BE2C (cell line): ENCODE data around the gene C1D.

Experiments
- DNase-seq: peaks from one replicate; pipeline ENCODE4 v3.0.0-alpha.2; 2020
- H3K27me3 ChIP-seq: fragments of 250-450 bp; sonication (Bioruptor Pico); 2 replicates; pipeline ENCODE4 v1.5.1; 2020; ENCODE audit warnings: mild to moderate bottlenecking
- H3K36me3 ChIP-seq: fragments of 250-450 bp; sonication (Bioruptor Pico); 2 replicates; pipeline ENCODE4 v1.5.1; 2020; ENCODE audit warnings: mild to moderate bottlenecking
- H3K4me1 ChIP-seq: fragments of 250-450 bp; sonication (Bioruptor Pico); 2 replicates; pipeline ENCODE4 v1.5.1; 2020
- H3K4me3 ChIP-seq: 2 replicates; pipeline ENCODE4 v1.5.1; 2011; ENCODE audit warnings: low read depth, low read length
- H3K9me3 ChIP-seq: fragments of 250-450 bp; sonication (Bioruptor Pico); 2 replicates; pipeline ENCODE4 v1.5.1; 2020
- TF ChIP-seq, protein P1 (sequence below): IDR thresholded peaks from 2 replicates; pipeline ENCODE4 v1.5.1; 2012; ENCODE audit warnings: mild to moderate bottlenecking, low read depth, low read length

The C1D gene

DNA sequence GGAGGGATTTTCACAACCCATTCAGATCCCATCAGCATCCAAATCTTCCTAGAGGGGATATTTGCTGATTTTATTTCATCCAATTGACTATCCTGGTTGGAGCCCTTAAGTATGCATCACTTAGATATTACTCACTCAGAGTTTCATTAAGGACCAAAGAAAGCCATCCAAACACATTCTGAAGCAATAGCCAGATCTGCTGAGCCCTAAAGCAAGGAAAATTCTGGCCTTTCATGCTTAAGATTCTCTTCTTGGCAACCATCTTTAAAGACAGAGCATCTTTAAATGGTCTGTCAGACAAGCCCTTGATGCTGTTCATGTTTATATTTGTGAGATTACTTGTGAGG lies 40.9 kb upstream of the C1D start:
- Histone ChIP-seq H3K27me3 (no peaks in the 10 kb centered on the region), H3K9me3 (no peaks in the 10 kb centered on the region), H3K4me3 (no peak overlapping the region), H3K36me3 (no peaks in the 10 kb centered on the region), H3K4me1 (no peaks in the 10 kb centered on the region)
- TF ChIP-seq, protein P1, sequence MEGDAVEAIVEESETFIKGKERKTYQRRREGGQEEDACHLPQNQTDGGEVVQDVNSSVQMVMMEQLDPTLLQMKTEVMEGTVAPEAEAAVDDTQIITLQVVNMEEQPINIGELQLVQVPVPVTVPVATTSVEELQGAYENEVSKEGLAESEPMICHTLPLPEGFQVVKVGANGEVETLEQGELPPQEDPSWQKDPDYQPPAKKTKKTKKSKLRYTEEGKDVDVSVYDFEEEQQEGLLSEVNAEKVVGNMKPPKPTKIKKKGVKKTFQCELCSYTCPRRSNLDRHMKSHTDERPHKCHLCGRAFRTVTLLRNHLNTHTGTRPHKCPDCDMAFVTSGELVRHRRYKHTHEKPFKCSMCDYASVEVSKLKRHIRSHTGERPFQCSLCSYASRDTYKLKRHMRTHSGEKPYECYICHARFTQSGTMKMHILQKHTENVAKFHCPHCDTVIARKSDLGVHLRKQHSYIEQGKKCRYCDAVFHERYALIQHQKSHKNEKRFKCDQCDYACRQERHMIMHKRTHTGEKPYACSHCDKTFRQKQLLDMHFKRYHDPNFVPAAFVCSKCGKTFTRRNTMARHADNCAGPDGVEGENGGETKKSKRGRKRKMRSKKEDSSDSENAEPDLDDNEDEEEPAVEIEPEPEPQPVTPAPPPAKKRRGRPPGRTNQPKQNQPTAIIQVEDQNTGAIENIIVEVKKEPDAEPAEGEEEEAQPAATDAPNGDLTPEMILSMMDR = no peak
- no peak for DNase-seq

DNA sequence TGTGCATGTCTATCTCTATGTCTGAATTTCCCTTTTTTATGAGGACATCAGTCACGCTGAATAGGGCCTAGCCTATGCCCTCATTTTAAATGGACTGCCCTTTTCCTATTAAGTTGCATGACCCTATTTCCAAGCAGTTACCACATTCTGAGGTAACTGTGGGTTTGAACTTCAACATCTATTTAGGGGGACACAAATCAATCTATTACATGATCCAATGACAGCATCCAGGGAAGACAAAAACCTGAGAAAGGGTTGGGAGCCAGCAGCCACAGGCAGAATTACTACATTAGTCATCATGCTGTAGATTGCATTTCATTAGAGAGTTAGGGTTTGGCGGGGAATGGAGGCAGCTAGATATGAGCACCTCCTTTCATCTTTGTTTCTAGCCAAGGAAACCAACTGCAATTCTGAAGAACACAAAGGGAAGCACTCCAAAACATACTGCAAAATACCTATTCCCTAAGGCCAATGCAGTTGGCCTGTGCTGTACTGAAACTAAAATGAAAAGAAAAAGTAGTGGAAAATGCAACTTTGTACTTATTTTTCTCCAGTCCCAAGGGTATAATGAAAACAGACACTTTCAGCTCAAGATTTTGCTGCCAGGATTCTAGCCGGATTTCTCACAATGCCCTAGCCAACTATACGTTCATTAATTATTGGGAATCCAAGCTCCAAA lies 40.4 kb upstream of the C1D start:
- H3K4me3 ChIP-seq = no peak overlapping the region
- no peaks in the 10 kb centered on the region for H3K4me1 ChIP-seq
- no peaks in the 10 kb centered on the region for H3K9me3 ChIP-seq
- H3K36me3 ChIP-seq = no peaks in the 10 kb centered on the region
- TF ChIP-seq, protein P1 = no peak
- no peaks in the 10 kb centered on the region for H3K27me3 ChIP-seq
- no peak for DNase-seq

DNA sequence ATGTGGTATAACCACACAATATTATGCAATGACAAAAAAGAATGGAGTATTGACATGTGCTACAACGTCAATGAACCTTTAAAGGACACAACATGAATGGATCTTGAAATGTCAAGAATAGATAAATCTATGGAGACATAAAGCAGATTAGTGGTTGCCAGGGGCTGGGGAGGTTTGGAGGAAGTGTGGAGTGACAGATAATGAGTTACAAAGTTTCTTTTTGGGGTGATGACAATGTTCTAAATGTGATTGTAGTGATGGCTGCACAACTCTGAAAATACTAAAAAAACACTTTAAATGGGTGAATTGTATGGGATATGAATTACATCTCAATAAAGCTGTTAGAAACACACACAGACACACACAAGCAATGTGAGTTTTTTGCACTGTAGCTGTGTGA lies 37.4 kb upstream of the C1D start:
- Histone ChIP-seq H3K4me3 (no peak overlapping the region), H3K27me3 (no peaks in the 10 kb centered on the region), H3K9me3 (no peaks in the 10 kb centered on the region), H3K36me3 (no peaks in the 10 kb centered on the region), H3K4me1 (no peaks in the 10 kb centered on the region)
- no peak for DNase-seq
- TF ChIP-seq, protein P1 = no peak

DNA sequence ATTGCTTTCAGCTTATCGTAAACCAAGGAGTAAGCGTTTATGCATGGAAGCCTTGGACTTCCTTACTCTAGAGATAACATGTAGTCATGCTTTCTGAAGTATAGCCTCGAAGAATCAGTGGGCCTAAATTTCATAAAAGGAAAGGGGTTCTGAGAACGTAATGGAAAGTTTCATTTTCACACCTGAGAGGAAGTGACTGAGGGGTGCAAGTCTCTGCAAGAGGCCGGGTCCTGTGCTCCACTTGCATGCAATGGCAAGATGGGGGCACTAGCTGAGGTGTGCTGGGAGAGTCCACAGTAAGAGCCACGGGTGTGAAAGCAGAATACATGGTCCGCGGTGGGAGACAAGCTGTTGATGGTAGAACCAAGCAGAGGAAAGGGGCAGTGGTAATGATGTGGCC lies 36.5 kb upstream of the C1D start:
- no peaks in the 10 kb centered on the region for H3K36me3 ChIP-seq
- no peaks in the 10 kb centered on the region for H3K9me3 ChIP-seq
- no peak overlapping the region for H3K4me3 ChIP-seq
- no peaks in the 10 kb centered on the region for H3K4me1 ChIP-seq
- no peak for DNase-seq
- H3K27me3 ChIP-seq = no peaks in the 10 kb centered on the region
- TF ChIP-seq, protein P1 = no peak

DNA sequence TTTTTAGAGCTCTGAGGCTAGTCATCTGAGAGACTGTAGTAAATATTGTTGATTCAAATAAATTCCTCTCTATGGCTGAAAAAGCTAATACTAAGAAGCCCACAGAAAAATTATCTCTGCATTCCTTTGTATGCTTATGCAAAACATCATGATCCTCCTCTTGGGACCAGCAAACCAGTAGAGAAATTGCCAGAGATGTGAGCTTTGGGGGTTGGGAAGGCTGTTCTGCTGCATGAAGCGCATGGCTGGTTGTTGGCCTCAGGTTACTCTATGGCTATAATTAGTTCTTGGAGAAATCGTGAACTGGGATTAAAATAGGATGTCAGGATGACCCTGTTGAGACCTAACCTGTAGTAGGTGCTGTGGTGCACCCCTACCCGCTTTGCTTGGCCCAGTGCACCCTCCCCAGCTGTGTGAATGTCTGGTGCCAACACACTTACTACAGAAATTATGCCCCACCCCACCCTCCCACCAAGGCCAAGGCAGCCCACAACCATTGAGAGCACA lies 35.5 kb upstream of the C1D start:
- TF ChIP-seq, protein P1 = no peak
- Histone ChIP-seq H3K27me3 (no peaks in the 10 kb centered on the region), H3K36me3 (no peaks in the 10 kb centered on the region), H3K4me3 (no peak overlapping the region), H3K4me1 (no peaks in the 10 kb centered on the region), H3K9me3 (no peaks in the 10 kb centered on the region)
- DNase-seq = no peak

DNA sequence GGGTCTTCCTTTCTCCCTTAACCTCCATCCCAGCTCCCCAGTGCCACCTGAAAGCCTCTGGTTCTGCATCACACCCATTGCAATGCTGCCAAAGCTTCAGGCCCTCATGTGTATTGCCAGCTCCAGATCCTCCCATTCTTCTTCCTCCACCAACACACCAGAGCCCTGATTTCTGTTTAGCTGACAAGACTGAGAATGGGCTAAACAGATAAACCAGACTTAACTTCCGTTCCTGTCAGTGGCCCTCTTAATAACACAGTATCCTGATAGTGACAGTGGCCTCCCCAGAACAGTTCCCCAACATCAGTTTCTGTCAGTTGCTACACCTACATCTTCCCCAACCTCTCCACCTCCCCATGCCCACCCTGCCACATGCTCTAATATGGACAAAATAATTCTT lies 31.3 kb upstream of the C1D start:
- DNase-seq = no peak
- Histone ChIP-seq H3K36me3 (no peaks in the 10 kb centered on the region), H3K27me3 (no peaks in the 10 kb centered on the region), H3K4me1 (no peaks in the 10 kb centered on the region), H3K4me3 (no peak overlapping the region), H3K9me3 (no peaks in the 10 kb centered on the region)
- TF ChIP-seq, protein P1 = no peak
